ENCODE measurements around the gene NUP93. TPM values are rescaled to one million over a fixed set of nuclear protein-coding genes. Genes with fewer than 3 reads are reported as not detected.

The NUP93 gene
- total RNA-seq, 1 experiment from 2014 or later, result 74.7 TPM

DNA sequence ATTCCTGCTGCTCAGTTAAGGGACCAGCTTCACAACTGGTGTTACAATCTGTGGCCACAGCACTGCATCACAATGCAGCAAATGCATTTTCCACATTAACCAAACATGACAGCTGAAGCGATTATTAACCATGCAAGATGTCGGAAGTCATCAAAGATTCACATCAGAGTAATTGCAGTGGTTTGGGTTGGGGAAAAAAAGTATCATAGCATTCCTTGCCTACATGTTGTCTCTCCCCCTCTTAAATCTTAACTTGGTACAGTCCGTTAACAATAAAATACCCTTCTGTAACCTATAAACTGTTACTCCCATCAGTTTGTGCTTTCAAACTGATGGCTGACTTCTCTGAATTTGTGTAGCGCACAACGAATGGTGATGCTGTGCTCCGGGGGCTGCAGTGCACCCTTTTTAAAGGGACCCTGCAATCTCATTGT is 51.6 kb downstream of the NUP93 start:
- CTCF ChIA-PET, result interaction anchor here (1.0 kb wide), 1 partner anchor 12 kb away, joined by 3 read pairs; no protein-coding TSS in a partner anchor
- Histone ChIP-seq H3K4me1 (replicated peaks; ENCODE audit: insufficient read depth) (no peaks in the 10 kb centered on the region), H3K27ac (no peak overlapping the region), H3K36me3 (ENCODE audit: low read depth) (no peaks in the 10 kb centered on the region), H4K20me1 (ENCODE audit: insufficient read depth) (no peaks in the 10 kb centered on the region; the same call in 1 of the 2 replicates), H3K4me3 (no peak overlapping the region), H3K79me2 (ENCODE audit: low read depth) (peaks cover 17% of the 10 kb centered on the region), H3K27me3 (ENCODE audit: insufficient read depth, low read depth) (no peaks in the 10 kb centered on the region), H3K9me2 (ENCODE audit: insufficient read depth) (no peaks in the 10 kb centered on the region), H3K9me3 (ENCODE audit: insufficient read depth, low read depth) (no peaks in the 10 kb centered on the region), H3F3A (ENCODE audit: insufficient read depth, low read depth) (peaks cover 4% of the 10 kb centered on the region; the same call in 1 of the 2 replicates), H3K4me2 (no peak overlapping the region), H2AFZ (no peak overlapping the region)
- TF ChIP-seq, protein P1, sequence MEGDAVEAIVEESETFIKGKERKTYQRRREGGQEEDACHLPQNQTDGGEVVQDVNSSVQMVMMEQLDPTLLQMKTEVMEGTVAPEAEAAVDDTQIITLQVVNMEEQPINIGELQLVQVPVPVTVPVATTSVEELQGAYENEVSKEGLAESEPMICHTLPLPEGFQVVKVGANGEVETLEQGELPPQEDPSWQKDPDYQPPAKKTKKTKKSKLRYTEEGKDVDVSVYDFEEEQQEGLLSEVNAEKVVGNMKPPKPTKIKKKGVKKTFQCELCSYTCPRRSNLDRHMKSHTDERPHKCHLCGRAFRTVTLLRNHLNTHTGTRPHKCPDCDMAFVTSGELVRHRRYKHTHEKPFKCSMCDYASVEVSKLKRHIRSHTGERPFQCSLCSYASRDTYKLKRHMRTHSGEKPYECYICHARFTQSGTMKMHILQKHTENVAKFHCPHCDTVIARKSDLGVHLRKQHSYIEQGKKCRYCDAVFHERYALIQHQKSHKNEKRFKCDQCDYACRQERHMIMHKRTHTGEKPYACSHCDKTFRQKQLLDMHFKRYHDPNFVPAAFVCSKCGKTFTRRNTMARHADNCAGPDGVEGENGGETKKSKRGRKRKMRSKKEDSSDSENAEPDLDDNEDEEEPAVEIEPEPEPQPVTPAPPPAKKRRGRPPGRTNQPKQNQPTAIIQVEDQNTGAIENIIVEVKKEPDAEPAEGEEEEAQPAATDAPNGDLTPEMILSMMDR (conservative IDR thresholded peaks at IDR 0.05), result no peak
- no peak for TF ChIP-seq EZH2 (IDR thresholded peaks at IDR 0.05; ENCODE audit: low read depth)
- POLR2A ChIA-PET (ENCODE audit: unreplicated experiment), result no interaction called here
- no peak for DNase-seq
- no TSS peak for BruUV-seq (replicated peaks)
- intact Hi-C loops (cut with micrococcal nuclease; ENCODE audit: unreplicated experiment), result no loop called here

DNA sequence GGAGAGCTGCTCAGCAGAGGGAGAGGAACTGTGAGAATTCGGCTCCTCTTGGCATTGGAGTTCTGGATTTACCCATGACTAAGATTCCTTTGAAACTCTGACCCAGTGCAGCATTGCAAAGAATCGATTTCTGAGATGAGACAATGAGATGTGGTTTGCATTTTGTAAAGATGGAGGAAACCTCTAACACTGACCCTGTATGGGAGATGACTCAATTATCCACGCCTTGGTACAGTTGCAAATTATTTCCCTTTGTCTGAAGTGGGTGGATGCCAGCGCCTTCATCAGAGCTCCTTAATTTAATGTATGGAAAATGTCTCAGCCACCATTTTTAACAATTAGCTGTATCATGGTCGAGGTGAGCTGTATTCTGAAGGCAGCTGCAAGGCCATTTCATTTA is 53.4 kb downstream of the NUP93 start:
- Histone ChIP-seq H3K79me2 (ENCODE audit: low read depth) (peaks cover 17% of the 10 kb centered on the region), H4K20me1 (ENCODE audit: insufficient read depth) (no peaks in the 10 kb centered on the region), H3K36me3 (ENCODE audit: low read depth) (no peaks in the 10 kb centered on the region), H3K4me2 (no peak overlapping the region), H3K9me3 (ENCODE audit: insufficient read depth, low read depth) (no peaks in the 10 kb centered on the region), H3K4me3 (no peak overlapping the region), H3K27me3 (ENCODE audit: insufficient read depth, low read depth) (no peaks in the 10 kb centered on the region), H3K27ac (no peak overlapping the region), H3K9me2 (ENCODE audit: insufficient read depth) (no peaks in the 10 kb centered on the region), H2AFZ (no peak overlapping the region), H3F3A (ENCODE audit: insufficient read depth, low read depth) (peaks cover 4% of the 10 kb centered on the region; the same call in 1 of the 2 replicates), H3K4me1 (replicated peaks; ENCODE audit: insufficient read depth) (no peaks in the 10 kb centered on the region)
- TF ChIP-seq, protein P1 (conservative IDR thresholded peaks at IDR 0.05), result no peak
- no peak for TF ChIP-seq EZH2 (IDR thresholded peaks at IDR 0.05; ENCODE audit: low read depth)
- no peak for DNase-seq
- ChIA-PET POLR2A (ENCODE audit: unreplicated experiment) (no interaction called here), CTCF (interaction anchor here (0.5 kb wide), 1 partner anchor 45 kb away, joined by 5 read pairs; no protein-coding TSS in a partner anchor)
- intact Hi-C loops (cut with micrococcal nuclease; ENCODE audit: unreplicated experiment), result no loop called here
- BruUV-seq (replicated peaks), result no TSS peak

DNA sequence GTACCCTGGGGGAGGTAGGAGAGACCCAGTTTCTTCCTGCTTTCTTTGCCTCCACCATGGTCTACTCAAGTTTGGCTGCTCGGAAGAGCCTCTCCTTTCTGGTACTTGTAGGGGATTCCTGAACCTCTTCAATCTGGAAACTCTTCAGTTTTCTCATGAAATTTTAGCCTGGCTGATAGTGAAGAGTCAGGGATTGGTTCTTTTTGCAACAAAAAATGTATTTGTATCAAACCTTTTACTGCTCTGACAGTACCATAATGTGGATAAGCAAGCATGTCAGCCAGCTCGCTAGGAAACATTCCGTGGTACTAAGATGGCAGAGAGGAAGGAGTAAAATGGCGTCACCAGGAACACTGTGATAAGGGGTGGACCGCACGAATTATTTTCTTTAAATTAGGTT is 55.4 kb downstream of the NUP93 start:
- no TSS peak for BruUV-seq (replicated peaks)
- H4K20me1 ChIP-seq (ENCODE audit: insufficient read depth), result no peaks in the 10 kb centered on the region

More for the DNA sequence above, 55.4 kb downstream of the NUP93 start:
- H3K4me1 ChIP-seq (replicated peaks; ENCODE audit: insufficient read depth), result no peaks in the 10 kb centered on the region
- CTCF ChIA-PET, result no interaction called here
- peaks cover 4% of the 10 kb centered on the region; the same call in 1 of the 2 replicates for H3F3A ChIP-seq (ENCODE audit: insufficient read depth, low read depth)
- H3K4me2 ChIP-seq, result no peak overlapping the region
- H3K79me2 ChIP-seq (ENCODE audit: low read depth), result peaks cover 17% of the 10 kb centered on the region
- H3K27me3 ChIP-seq (ENCODE audit: insufficient read depth, low read depth), result no peaks in the 10 kb centered on the region
- no peak overlapping the region for H3K4me3 ChIP-seq
- H3K36me3 ChIP-seq (ENCODE audit: low read depth), result no peaks in the 10 kb centered on the region
- TF ChIP-seq, protein P1 (conservative IDR thresholded peaks at IDR 0.05), result no peak
- no peak for TF ChIP-seq EZH2 (IDR thresholded peaks at IDR 0.05; ENCODE audit: low read depth)
- no peak overlapping the region for H2AFZ ChIP-seq
- no peak for DNase-seq
- H3K9me2 ChIP-seq (ENCODE audit: insufficient read depth), result no peaks in the 10 kb centered on the region
- no peaks in the 10 kb centered on the region for H3K9me3 ChIP-seq (ENCODE audit: insufficient read depth, low read depth)
- H3K27ac ChIP-seq, result no peak overlapping the region
- intact Hi-C loops (cut with micrococcal nuclease; ENCODE audit: unreplicated experiment), result loop anchor here (5.0 kb wide), 1 partner anchor 1073 kb away; no protein-coding TSS in a partner anchor
- POLR2A ChIA-PET (ENCODE audit: unreplicated experiment), result no interaction called here
